Hematopoietic multipotent progenitor cell treated with erythropoietin and hydrocortisone succinate and interleukin-3 and kit ligand, for 8 days (in vitro differentiated cells): ENCODE measurements around the gene MCRIP1.

Experiments
- DNase-seq: peaks from one replicate; pipeline ENCODE4 v3.0.0-alpha.2; 2015

Gene MCRIP1

DNA sequence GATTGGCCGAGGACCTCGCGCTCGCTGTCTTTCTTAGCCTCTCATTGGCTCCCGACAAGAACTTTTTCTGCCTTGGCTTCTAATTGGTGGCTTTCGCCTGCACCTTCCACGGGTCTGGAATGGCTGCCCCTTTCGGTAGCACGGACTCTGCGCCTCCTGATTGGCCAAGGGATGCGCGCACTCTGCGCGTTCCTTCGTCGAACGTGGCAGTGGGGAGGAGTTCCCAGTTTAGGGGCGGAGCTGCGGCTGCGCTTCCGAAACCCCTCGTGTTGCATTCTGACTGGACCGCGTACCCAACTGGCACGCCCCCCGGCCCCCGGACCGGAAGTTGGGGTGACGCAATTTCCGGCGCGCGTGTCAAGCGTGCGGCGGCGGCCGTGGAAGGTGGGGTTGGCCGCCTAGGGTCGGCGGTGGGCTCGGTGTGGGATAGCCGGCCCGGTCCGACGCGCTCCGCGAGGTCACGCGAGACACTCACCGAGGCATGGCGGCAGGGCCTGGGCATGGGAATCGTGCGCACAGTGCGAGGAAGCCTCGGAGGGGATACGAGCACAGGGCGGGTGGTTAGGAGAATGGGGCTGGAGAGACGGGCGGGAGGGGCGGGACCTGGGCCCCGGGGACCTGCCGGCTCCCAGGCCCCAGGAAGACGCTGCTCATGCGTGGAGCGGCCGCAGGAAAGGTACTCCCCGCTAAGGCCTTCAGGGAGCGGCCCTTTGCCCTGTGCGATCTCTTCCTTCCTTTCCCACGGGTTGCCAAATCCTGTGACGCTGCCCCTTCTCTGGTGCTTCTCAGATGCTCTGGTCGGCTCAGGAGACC lies 27.9 kb upstream of the MCRIP1 start:
- DNase-seq: peak; percentile 100

DNA sequence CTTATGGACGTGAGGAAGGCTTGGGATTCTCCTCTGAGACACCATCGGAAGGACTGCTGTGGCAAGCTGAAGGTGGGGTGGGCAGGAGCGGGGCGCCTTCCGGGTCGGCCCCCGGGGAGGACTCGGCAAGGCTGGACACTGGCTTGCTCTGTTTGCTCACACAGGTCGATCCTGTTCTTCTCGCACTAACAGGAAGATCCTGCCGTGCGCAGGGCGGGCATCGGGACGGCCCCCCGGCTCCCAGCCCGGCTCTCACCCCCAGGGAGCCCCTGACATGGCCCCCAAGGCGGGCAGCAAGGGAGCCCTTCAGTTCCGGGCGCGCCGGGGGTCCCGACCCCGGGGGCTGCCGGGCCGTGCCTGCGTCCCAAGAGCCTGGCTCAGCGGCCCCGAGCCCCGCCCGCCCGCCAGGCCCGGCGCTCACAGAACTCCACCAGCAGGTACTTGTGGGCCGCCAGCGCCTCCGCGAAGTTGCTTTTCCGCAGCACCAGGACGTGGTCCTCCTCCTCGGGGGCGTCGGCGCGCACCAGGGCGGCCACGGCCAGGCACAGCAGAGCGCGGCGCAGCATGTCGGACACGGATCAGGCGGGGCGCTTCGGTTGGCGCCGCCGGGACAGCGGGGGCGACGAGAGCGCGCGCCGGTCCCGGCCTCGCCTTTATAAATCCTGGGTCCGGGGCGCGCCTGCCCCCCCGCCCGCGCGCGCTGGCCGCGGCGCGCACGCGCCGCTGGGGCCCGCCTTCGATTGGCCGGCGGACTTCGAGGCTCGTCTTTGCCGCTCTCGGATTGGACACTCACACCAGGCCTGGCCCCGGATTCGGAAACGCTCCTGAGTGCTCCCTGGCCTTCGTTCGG lies 27.0 kb upstream of the MCRIP1 start, which contains the start of gene P4HB:
TSS of gene P4HB (minus strand) at position 630 of the 850 bp plus-strand sequence. CDS start at position 566, 64 bp downstream.
- DNase-seq: no peak

DNA sequence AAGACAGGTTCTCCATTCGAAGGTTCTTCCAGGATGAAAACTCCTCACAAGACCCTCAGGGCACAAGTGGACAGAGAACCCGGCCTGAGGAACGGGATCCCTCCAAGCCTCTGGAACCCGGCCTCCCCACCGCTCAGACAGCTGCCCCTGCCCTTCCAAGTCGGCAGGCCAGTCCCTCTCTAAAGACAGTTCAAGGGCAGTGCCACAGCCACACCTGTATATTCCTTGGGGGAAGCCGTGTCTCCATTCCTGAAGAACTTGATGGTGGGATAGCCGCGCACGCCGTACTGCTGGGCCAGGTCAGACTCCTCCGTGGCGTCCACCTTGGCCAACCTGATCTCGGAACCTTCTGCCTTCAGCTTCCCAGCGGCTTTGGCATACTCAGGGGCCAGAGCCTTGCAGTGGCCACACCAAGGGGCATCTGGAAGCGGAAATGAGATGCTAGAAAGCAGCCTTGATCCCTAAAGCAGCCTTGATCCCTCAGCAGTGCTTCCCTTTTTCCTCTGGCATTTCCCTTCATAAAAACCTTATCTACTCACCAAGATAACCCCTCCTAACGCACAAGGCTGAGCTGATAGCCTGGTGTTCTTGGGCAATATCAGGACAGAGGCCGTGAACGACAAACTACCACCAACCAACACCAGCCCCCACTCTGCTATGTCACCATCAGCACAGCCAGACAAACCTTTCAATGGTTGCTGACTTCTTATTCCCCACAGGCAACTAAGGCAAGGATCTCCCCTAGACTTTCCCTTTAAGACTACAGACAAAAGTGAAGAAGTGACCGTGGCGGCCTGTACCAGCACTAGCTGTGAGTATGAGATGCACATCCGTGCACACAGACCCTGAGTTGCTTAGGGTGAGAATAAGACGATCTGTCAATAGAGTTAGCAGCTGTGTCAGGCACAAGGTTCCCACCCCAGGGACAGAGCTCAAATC lies 26.1 kb upstream of the MCRIP1 start:
- peak; percentile 68 for DNase-seq

DNA sequence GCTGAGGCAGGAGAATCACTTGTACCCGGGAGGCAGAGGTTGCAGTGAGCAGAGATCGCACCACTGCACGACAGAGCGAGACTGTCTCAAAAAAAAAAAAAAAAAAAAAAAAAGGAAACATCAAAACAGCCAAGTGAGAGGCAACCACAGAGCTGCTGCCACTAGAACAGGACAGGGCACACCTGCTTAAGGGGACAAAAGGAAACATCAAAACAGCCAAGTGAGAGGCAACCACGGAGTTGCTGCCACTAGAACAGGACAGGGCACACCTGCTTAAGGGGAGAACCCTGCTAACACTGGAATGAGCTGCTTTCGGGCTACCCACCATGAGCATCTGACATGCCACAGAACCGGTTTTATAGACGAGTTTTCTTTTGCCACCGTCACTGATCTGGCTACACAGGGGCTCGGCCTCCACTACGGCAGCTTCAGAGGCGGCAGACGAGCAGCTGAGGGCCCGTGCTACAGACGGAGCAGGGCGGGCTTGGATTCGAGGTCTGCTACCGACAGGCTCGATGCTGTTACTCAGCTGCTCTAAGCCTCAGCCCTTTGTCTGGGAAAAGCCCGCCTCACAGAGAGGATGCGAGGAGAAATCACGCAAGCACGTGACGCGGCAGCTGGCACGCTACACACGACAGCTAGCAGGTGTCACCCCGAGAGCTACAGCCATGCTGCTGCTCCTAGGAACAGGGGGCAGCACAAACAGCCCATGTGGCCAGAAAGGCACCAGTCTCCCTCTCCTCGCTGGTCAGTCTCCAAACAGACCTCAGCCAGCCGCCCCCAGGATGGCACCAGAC lies 25.3 kb upstream of the MCRIP1 start:
- DNase-seq: no peak

DNA sequence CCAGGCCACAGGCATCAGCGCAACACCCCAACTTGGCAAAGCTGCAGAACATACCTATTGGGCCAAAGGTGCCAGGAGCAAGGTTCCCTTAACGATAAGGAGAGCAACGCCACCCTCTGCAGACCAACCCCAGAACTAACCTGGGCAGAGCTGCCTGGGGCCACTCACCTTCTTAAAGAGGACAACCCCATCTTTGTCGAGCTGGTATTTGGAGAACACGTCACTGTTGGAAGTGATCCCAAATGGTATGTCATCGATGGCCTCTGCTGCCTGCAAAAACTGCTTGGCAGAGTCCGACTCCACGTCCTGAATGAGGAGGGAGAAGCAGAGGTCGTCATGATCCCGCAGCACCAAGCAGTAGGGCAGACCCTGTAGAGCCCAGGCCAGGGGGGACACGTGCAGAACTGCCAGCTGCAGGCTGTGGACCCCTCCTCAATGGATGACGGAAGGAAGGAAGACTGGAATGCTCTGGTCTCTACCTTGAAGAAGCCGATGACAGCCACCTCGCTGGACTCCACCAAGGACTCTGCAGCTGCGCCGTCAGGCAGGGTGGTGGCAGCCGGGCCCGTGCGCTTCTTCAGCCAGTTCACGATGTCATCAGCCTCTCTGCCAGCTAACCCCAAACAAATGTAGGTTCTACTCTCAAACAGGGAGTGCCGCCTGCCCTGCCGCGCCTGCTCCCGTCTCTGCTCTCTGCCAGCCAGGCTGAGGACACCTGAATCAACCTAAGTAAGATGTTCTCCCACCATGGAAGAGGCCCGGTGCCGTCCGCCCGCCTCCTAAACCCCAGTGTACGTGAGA lies 22.1 kb upstream of the MCRIP1 start:
- no peak for DNase-seq

DNA sequence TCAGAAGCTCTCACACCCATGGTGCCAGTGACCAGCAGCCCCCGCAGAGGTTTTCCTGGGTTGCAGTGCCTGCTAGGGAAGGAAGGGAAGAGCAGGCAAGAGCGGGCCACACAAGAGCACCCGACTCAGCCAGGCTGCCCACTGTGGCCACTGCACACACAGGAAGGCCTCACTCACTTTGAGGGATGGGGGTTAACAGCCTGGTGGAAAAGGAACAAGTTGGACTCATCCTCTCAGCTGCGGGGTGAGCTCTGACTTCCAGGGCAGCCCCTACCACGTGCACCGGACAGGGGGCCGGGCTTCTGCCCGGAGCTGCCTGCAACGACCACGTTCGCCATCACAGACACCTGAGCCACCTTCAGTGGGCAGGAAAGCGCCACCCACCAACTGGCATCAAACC lies 19.1 kb upstream of the MCRIP1 start:
- no peak for DNase-seq

DNA sequence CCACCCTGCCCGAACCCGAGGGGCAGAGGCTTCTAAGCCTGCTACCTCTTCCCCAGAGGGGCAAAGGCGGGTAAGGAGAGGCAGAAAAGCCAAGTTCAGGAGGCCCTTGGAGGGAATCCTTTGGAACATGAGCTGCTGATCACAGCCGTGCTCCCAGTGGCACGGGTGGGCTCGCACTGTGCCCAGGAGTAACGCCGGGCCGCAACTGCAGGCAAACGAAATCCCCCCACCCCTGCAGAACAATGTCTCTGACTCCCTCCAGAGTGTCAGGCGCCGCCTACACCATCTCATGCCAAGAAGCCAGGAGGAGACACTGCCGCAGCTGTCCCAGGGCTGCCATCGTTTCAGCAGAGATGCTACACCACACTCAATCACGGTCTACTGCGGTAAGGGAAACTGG lies 18.3 kb upstream of the MCRIP1 start:
- DNase-seq: no peak

DNA sequence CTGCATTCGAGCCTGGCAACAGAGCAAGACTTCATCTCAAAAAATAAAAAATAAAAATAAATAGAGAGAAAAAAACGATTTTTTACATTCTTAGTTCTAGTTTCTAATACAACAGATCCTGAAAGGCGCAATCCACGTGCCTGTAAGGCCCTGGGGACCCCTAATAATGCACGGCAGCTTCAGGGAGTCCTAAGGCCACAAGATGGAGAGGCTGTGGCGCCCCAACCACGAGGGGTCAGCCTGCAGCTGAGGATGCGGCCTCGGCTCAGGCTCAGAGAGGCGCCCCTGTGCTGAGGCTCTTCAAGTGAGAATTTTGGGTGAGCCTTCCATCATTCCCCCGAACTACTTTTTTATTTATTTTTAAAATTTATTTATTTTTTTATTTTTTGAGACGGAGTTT lies 16.4 kb upstream of the MCRIP1 start:
- no peak for DNase-seq

DNA sequence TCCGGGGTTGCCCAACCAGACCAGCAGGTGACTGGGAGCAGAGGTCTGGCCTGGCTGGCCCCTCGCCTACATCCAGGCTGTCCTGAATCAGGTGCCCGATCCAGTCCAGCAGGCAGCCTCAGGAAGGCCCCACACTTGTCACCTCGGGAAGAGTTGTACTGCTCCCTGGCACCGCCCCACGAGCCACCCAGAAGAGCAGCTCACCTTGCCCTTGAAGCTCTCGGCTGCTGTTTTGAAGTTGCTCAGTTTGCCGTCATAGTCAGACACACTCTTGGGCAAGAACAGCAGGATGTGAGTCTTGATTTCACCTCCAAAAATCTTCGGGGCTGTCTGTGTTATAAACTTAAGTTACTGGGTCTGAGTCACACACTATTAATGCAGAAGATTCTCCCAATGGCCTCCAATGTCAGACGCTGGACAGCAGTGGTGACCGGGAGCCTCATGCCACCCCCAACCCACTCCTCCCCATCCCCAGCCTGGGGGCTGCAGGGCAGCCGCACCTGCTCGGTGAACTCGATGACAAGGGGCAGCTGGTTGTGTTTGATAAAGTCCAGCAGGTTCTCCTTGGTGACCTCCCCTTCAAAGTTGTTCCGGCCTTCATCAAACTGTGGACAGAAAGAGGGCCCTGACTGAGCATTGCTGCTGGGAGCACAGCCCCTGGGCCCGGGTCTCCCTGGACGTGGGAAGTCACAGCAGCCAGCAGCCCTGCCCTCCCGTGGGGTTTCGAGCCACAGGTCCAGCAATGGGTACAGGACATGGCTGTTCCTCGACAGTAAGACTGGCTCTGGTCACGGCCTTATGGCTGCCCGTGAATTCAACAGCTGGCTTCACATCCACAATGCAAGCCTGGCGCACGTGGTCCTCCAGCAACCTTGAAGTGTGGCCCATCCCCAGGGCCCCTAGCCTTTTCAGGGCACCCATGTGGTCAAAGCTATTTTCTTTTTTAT lies 13.9 kb upstream of the MCRIP1 start:
- no peak for DNase-seq

DNA sequence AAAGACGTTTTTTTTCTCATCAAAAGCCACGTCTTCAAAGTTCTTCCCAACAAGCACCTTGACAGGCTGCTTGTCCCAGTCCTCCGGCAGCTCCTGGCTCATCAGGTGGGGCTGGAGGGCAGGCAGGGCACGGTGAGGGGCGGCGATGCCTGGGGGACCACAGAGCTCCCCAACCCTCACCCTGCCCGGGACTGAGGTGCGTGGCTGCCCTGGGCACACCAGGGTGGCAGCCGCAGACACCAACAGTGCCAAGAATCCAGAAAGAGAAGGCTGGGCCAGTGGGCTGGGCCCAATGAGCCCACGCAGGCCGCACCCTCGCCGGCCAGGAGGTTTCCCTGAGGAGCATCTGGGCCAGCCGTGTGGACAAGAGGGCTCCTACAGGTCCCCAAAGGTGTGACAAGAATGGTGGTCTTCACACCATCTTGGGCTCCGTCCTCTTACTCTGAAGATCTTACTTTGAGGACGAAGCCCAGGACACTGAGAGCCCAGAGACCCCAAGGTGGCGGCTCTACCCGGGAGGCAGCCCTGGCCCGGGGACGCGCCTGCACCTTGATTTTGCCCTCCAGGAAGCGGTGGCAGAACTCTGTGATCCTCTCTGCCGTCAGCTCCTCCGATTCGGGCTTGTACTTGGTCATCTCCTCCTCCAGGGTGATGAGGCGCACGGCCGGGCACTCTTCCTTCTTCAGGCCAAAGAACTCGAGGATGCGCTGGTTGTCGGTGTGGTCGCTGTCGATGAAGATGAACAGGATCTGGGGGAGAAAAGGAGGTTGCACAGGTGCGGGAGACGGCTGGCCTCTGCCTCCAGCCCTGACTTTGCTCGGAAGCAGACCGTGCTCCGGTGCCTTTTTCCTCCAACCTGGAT lies 13.0 kb upstream of the MCRIP1 start:
- DNase-seq: no peak

DNA sequence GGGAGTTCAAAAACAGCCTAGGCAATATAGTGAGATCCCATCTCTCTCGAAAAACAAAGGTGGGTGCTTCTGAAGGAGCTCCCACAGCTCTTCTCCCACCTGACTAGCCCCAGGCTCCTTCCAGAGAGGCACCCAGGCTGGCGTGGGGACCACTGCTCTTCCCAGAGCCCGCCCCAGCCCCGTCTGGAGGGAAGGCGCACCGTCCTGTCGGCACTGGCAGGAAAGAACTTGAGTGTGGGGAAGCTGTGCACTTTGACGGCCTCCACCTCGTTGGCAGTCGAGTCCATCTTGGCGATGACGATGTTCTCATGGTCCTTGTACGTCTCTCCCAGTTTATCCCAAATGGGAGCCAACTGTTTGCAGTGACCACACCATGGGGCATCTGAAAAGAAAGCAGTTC lies 12.3 kb upstream of the MCRIP1 start:
- DNase-seq: no peak

DNA sequence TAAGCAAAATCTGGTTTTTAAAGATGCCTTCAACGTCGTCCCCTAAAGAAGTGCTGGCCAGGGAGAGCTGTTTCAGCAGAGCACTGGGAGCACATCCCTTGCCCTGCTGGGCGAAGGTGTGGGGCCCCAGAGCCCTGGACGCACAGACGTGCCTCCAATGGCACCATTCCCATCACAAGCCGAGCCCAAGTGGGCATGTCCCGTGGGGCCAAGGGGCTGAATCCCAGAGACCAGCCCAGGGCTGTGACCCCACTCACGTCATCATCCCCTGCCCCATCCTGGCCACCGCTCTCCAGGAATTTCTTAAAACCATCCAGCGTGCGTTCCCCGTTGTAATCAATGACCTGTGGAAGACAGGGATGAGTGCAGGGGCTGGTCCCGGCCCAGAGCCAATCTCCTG lies 11.8 kb upstream of the MCRIP1 start:
- DNase-seq: no peak

DNA sequence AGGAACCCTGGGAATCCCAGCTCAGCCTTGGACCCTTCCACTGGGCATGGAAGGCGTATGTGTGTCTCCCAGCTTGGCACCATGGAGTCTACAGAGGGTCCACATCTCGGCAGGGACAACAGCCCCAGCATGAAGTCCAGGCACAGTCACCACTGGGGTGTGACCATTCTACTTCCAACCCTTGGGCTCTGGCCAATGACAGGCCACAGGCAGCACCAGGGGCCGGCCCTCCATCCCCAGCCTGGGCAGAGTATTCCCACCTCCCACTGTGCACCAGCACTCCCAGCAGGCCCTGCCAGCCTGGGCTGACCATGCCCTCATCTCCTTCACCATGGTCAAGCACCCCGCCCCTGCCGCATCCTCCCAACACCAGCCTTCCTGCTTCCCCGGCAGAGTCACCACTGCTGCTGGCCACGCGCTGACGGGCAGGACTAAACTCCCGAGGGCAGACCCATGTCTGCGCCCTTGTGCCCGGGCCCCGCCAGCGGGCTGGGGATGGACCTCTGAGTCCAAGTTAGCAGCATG lies 11.3 kb upstream of the MCRIP1 start:
- DNase-seq: no peak

DNA sequence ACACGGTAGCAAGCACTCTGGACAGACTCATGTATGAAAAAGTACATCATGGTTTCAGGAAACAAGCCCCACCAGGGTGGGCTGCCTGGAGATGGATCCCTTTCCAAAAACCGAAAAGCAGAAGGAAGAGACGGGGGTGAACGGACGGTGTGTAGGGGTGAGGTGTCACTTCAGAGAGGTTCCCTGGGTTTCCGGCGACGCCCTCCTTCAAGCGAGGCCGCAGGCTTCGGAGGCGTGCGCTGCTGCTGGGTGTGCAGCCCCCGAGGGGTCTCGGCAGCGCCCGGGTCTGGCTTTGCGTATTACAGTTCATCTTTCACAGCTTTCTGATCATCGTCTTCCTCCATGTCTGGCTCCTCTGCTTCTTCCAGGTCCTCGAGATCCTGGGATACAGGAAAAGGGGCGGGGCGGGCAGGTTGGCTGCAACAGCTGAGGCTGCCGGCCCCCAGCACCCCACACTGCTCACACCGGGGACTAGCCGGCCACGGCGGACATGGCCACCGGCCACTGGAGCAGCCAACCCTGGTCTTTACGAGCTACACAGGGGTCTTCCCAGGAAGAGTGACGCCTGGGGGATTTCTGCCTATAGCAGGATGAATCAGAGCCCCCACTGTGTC lies 10.7 kb upstream of the MCRIP1 start:
- no peak for DNase-seq

DNA sequence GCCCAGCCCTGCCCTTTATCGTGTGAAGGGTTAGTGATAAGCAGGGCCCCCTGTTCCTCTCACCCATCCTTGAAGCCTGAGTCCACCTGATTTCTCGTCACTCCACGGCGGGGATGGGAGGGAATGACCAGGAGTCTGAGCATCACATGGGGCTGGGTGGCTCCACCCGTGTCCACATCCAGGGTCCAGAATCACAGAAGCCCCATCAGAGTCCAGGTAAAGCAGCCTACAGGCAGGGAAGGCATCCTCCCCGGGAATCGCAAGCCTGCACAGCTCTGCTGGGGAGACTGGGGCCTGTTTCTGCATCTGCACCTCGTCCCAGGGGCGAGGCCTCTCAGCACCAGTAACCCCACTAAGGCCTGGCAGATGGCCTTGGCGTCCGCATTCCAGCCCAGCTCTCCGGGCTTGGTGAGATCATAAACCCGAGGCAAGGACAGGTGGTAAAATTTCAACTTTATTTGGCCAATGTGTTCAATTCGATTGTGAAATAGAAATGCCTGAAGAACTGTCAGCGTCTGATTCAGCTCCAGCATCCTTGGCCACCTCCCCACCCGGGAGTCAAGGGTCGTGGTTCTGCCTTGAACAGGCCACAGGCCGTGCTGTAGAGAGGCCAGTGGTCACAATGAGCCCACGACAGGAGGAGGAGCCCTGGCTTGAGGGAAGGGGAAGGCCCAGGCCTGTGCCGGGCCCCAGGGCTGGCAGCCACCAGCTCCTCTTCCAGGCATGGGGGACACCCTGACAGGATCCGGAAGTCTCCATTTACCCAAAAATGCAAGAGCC lies 9.8 kb upstream of the MCRIP1 start:
- DNase-seq: no peak

DNA sequence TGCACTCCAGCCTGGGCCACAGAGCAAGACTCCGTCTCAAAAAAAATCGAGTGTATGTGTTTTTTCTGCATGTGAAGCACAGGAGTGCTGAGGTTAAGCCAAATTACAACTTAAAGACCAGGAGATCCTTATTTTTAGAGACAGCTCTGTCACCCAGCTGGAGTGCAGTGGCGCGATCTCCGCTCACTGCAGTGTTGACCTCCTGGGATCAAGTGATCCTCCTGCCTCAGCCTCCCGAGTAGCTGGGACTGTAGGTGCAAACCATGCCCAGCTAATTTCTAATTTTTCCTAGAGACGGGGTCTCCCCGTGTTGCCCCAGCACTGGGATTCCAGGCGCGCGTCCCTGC lies 9.3 kb upstream of the MCRIP1 start:
- no peak for DNase-seq

DNA sequence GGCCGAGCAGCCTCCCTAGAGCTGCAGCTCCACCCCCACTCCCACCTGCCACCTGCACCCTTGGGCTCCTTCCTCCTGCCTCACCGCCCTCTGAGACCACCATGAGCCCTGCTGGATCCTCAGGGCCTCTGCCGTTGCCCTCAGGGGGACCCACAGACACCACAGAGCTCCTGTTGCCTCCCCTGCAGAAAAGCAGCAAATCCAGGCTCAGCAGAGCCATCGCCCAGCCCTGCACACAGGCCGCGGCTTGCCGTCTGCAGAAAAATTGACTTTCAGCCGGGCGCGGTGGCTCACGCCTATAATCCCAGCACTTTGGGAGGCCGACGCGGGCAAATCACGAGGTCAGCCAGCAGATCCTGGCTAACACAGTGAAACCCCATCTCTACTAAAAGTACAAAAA lies 8.8 kb upstream of the MCRIP1 start:
- DNase-seq: no peak
